GM18520 (cell line): Measurements from ENCODE around the gene RBM11.

Experiments used
- ATAC-seq: cut with Tn5 transposase; IDR thresholded peaks from one replicate; pipeline ENCODE4 v1.9.1; 2021; ENCODE audit not compliant: unreplicated experiment

RBM11 gene

DNA sequence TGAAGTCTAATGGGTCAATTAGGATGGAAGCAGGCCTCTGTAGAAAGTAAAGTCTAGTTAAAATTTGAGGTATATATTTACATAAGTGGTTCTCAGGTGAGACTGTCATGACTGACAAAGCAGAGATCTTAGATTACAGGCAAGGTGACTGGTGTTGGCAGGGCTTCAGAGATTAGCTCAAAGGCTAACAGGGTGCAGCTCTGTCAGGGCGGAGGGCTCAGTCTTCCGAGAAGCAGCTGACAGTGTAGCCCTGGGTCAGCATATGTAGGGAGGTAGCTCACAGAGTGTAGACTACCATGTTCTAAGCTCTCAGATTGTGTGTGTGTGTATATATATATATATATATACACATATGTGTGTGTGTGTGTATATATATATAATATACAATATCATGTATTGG lies 54.7 kb downstream of the RBM11 start:
- no peak for ATAC-seq

DNA sequence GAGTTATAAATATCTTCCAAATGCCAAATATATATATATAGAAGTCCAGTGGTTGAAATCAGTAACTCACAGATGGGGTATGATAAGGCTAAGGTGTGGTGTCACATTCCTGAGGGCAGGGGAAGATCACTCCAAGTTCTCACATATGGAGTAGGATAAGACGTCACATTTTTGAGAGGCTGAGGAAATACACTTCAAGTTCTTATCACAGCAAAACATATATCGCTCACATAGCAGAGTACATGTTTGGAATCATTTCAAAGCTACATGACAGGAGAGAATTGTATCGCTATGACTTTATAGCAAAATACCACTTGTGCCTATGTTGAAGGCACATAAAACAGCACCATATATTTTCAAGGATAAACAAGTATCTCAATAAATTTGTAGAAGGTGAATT lies 55.1 kb downstream of the RBM11 start:
- ATAC-seq: no peak

DNA sequence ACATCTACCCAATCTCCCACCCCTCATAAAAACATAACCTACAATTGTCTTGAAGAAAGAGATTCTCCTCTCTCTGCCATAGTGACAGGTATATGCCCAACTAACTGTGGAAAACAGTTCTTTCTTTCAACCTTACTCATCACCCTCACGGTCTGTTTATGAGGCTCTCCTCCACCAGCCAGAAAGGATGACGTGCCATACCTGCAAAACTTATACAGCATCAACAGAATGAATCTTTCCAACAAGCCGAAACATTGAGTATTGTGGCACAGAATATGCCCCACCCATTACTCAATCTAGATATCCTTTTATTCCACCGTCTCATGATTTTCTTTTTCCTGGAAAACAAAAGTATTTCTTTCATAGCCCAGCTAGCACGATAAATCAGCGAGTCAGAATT lies 55.7 kb downstream of the RBM11 start:
- ATAC-seq: no peak

DNA sequence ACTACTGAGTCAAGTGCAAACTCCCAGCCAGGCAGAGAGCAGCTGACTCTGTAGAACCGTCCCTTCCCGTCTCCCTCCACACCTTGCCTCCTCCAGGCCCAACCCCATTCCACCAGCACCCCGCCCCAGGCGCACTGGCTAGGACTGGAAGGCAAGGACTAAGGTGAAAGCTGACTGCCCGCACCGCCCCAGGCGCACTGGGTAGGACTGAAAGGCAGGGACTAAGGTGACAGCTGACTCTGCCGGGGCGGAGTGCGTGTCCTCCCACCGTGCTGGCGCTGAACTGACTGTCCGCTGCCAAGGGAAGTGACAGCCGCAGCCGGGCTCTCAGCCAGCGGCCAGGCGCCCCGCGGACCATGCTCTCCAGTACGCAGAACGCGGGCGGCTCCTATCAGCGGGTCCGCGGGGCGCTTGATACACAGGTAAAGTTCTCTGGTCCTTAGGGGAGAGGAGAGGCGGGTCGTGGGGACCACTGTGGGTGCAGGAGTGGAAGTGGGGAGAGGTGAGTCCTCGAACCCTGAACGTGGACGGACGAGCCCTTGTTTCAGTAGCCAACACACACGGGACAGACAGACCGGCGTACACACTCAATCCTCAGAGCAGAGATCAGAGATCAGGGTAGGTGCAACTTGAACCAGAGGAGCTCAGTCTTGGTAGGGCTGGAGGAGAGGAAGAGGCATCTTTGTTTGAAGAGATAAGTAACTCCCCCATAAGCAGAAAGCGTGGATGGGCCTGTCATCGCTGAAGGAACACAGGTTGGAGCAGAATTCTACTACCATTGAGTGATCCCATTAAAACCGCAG lies 58.0 kb downstream of the RBM11 start:
- ATAC-seq: no peak

DNA sequence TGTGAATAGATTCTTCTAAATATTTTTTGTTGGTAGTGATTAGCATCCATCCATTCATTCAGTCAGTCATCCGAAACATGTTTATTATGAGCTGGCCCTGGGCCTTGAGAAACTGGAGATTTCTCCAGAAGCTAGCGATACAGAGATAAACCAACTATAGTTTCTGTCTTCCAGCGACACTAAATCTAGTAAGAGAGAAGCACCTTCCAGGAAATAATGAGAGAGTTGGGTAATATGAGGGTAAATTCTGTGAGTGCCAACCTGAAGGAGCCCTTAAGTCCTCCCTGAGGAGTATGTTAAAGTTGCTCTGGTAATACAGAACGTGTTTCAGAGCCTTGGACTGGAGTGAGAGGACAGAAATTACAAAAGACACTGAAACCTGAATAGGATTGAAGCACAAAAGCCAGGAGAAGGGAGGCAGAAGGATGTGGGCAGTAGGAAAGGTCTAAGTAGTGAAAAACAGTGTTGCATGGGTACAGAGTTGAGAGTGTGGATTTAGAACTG lies 59.8 kb downstream of the RBM11 start:
- ATAC-seq: no peak
